Tibial nerve (tissue), 4 donors: ENCODE results near the gene CAMK2B. TPM values are rescaled to one million over a fixed set of nuclear protein-coding genes. Genes with fewer than 3 reads are reported as not detected.
A peak's percentile ranks its signal among the peaks of the same experiment; 100 is the strongest.

Experiments used
- DNase-seq, 2 donors: peaks; one replicate each; pipeline ENCODE4 v3.0.0-alpha.2; 2019; ENCODE audit warnings: low spot score in 2 of 2
- H3K27ac ChIP-seq, 4 donors: fragments of 200-600 bp; sonication (generic) in 3 of 4; one replicate each; pipeline ENCODE4 v1.5.1; 2017 to 2019; ENCODE audit warnings: mild to moderate bottlenecking in 1 of 4
- H3K27me3 ChIP-seq, 2 donors: fragments of 200-600 bp; sonication (generic) in 1 of 2; one replicate each; pipeline versions ENCODE4 v1.5.1 to v1.6.0; 2017 to 2019
- H3K36me3 ChIP-seq, 3 donors: fragments of 200-600 bp; sonication (generic); one replicate each; pipeline ENCODE4 v1.5.1; 2018 to 2019
- H3K4me1 ChIP-seq, 4 donors: fragments of 200-600 bp; sonication (generic) in 3 of 4; one replicate each; pipeline ENCODE4 v1.5.1; 2017 to 2019
- H3K4me3 ChIP-seq, 4 donors: fragments of 200-600 bp; sonication (generic) in 3 of 4; one replicate each; pipeline ENCODE4 v1.5.1; 2017 to 2019; ENCODE audit warnings: mild to moderate bottlenecking in 1 of 4, moderate library complexity in 1 of 4
- H3K9me3 ChIP-seq, 4 donors: fragments of 200-600 bp; sonication (generic) in 3 of 4; one replicate each; pipeline ENCODE4 v1.5.1; 2017 to 2019
- EP300 ChIP-seq, 2 donors: sonication (generic); formaldehyde crosslinking; IDR thresholded peaks; one replicate each; pipeline ENCODE4 v1.6.1; 2017; ENCODE audit warnings: antibody characterized with exemption in 2 of 2, mild to moderate bottlenecking in 1 of 2
- POLR2A ChIP-seq, 2 donors: fragments of 450-650 bp; IDR thresholded peaks; one replicate each; pipeline ENCODE4 v1.6.1; 2017; ENCODE audit warnings: antibody characterized with exemption in 2 of 2, mild to moderate bottlenecking in 2 of 2, moderate library complexity in 2 of 2
- whole genome bisulfite sequencing, 2 donors: methylation state at CpG; one replicate each; pipeline ENCODE4 v1.1.5; 2018; 5-methylcytosine and 5-hydroxymethylcytosine counted together
- total RNA-seq, 4 donors: library from RNA; depleted of rRNA; stranded (reverse); fragments of >200 nt; gene quantifications; one replicate each; pipeline ENCODE4 v1.1.0, GENCODE V29; 2016
- TF ChIP-seq, protein P1 (sequence below), 5 experiments: fragments of 200-600 bp in 3 of 5; fragments of 450-650 bp in 2 of 5; sonication (generic) in 3 of 5; IDR thresholded peaks; one replicate each; pipeline ENCODE4 v1.5.1; 2016 to 2019; ENCODE audit warnings: antibody characterized with exemption in 5 of 5, mild to moderate bottlenecking in 3 of 5, moderate library complexity in 2 of 5

CAMK2B gene
- total RNA-seq, 4 donors from 2014 or later: 9.0 to 14.7 (median 10.9) TPM

DNA sequence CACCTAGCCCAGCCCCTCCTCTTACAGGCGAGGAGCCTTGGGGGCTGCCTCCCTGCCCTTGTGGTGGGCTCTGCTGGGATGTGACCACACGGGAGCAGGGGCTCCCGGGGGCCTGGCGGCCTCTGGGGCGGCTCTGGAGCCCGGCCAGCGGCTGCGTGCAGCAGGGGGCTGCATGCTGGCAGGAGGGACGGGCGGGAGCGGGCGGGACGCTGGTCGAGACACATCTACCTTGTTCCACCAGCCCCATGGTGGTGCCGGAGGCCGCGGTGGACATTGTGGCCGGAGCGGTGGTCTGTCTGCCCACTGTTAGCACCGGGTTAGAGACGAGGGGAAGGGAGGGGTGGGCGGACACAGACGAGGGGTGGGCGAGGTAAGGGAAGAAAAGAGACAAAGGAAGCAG, 86.0 kb downstream of the CAMK2B start:
- Histone ChIP-seq H3K27me3 (no peaks in the 10 kb centered on the region), H3K27ac (peak overlapping the region in 1 of 4 donors; percentile 9), H3K9me3 (no peaks in the 10 kb centered on the region), H3K4me1 (peaks cover 0 to 11% (median 0%) of the 10 kb centered on the region in 4 donors), H3K36me3 (no peaks in the 10 kb centered on the region), H3K4me3 (no peak overlapping the region)
- WGBS, 2 donors: 64 to 75% methylated on average over 16 to 20 of the region's 24 CpGs
- TF ChIP-seq, protein P1, sequence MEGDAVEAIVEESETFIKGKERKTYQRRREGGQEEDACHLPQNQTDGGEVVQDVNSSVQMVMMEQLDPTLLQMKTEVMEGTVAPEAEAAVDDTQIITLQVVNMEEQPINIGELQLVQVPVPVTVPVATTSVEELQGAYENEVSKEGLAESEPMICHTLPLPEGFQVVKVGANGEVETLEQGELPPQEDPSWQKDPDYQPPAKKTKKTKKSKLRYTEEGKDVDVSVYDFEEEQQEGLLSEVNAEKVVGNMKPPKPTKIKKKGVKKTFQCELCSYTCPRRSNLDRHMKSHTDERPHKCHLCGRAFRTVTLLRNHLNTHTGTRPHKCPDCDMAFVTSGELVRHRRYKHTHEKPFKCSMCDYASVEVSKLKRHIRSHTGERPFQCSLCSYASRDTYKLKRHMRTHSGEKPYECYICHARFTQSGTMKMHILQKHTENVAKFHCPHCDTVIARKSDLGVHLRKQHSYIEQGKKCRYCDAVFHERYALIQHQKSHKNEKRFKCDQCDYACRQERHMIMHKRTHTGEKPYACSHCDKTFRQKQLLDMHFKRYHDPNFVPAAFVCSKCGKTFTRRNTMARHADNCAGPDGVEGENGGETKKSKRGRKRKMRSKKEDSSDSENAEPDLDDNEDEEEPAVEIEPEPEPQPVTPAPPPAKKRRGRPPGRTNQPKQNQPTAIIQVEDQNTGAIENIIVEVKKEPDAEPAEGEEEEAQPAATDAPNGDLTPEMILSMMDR (IDR thresholded peaks at IDR 0.05): no peak
- no peak for DNase-seq

DNA sequence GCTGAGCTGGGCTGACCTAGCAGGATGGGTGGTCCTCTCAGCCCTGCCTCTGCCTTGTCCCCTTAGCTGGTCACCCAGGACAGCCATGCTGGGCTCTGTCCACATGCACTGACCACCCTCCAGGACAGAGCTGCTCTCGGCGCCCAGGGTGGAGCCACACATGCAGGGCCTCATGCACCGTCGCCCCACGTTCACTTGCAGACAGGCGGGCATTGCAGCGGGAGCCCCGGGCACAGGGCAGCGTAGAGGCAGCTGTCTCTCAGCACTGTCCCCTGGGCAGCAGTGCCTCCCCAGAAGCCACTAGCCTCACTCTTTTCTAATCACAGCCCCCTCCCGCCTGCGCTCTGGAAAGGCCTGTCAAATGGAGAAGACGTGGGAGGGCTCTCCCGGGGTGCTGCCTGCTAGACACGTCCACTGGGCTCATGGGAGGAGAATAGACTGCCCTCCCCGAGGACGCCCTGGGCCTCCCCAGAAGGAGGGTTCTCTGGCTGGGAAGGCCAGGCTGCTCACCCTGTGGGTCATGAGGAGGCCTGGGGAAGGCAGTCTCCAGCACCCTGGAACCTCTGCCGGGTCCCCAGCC, 87.2 kb downstream of the CAMK2B start:
- TF ChIP-seq POLR2A (IDR thresholded peaks at IDR 0.05) (no peak), EP300 (IDR thresholded peaks at IDR 0.05) (no peak)
- TF ChIP-seq, protein P1 (IDR thresholded peaks at IDR 0.05): no peak
- 65 to 72% methylated on average over 14 to 17 of the region's 17 CpGs for WGBS, 2 donors
- no peak overlapping the region for H3K4me3 ChIP-seq
- no peaks in the 10 kb centered on the region for H3K9me3 ChIP-seq
- DNase-seq: no peak
- peaks cover 0 to 11% (median 0%) of the 10 kb centered on the region in 4 donors for H3K4me1 ChIP-seq
- H3K27ac ChIP-seq: peak overlapping the region in 1 of 4 donors; percentile 33
- H3K27me3 ChIP-seq: no peaks in the 10 kb centered on the region
- H3K36me3 ChIP-seq: no peaks in the 10 kb centered on the region

DNA sequence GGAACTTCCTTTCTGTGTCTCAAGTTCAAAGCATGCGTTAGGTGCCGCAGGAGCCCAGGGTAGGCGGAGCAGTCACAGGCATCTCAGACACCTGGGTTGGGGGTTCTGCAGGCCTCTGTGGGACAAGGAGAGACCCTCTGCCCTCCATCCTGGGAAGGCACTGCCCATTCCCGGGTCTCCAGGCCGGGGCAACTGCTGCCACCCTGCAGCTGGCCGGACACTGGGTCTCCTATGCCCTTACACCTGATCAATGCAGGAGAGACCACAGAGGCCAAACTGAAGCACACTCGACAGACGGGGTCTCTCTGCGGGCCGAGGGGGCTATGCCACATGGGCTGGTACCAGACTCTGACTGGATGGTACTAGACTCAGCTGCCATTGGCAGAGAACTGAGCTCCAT, 87.7 kb downstream of the CAMK2B start:
- Histone ChIP-seq H3K36me3 (no peaks in the 10 kb centered on the region), H3K4me1 (peaks cover 0 to 11% (median 0%) of the 10 kb centered on the region in 4 donors), H3K27me3 (no peaks in the 10 kb centered on the region), H3K27ac (peak overlapping the region in 1 of 4 donors; percentile 33), H3K9me3 (no peaks in the 10 kb centered on the region), H3K4me3 (no peak overlapping the region)
- DNase-seq: no peak
- TF ChIP-seq POLR2A (IDR thresholded peaks at IDR 0.05) (no peak), EP300 (IDR thresholded peaks at IDR 0.05) (no peak)
- TF ChIP-seq, protein P1 (IDR thresholded peaks at IDR 0.05): no peak
- 89 to 97% methylated on average over 6 to 8 of the region's 10 CpGs for WGBS, 2 donors

DNA sequence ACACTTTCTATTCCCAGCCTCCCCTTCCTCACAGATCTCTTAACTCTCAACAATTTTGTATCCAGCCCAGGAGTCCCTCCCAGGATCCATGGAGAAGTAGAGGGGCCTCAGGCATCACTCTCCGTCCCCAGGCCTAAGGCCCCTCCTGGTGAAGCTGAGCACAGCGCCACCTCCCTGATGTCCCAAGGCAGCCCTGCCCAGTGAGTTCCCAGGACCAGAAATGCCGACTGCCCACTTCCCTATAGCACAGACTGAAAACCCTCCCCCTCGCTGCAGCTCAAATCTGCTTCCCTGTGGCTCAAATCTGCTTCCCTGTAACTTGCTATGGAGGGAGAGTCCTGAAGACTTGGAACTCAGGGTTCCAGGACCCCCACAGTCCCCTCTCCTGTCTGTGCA, 89.1 kb downstream of the CAMK2B start:
- DNase-seq: no peak
- H3K9me3 ChIP-seq: no peaks in the 10 kb centered on the region
- H3K4me1 ChIP-seq: peaks cover 0 to 8% (median 0%) of the 10 kb centered on the region in 4 donors
- H3K4me3 ChIP-seq: no peak overlapping the region
- peak overlapping the region in 1 of 4 donors; percentile 11 for H3K27ac ChIP-seq
- H3K36me3 ChIP-seq: no peaks in the 10 kb centered on the region
- WGBS, 2 donors: 53% methylated on average over 4 of the region's 4 CpGs
- H3K27me3 ChIP-seq: no peaks in the 10 kb centered on the region
- TF ChIP-seq POLR2A (IDR thresholded peaks at IDR 0.05): no peak
- no peak for TF ChIP-seq EP300 (IDR thresholded peaks at IDR 0.05)
- TF ChIP-seq, protein P1 (IDR thresholded peaks at IDR 0.05): no peak

DNA sequence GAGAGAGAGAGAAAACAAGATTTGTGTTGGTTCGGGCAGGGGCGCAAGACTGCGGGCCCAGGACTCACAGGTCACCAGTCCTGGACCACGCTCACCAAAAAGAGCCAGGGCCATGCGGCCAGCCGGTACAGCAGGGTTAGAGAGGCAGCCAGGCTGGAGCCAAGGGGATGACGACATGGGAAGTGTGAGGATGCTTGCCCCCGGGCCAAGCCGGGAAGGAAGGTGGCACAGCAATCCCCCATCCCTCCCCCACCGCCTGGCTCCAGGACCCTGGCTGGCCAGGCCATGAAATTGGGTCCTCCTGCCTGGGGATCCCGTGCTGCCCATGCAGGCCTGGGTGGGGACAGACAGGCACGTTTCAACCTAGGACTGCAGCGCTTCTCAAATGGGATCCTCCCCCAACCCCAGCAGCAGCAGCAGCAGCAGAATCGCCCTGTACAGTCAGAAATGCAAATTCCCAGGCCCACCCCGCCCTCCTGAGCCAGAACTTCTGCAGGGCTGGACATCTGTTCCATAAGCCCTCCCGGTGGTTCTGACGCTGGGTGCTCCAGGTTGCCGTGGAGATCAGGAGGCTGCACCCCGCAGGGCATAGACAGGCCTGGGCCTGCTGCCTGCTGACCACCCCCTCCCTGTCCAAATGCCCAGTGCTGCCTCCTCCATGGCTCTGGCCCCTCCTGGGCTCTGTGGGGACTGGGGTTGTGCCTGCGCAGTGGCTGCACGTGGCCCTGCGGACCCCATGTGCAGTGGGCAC, 89.6 kb downstream of the CAMK2B start:
- Histone ChIP-seq H3K4me3 (no peak overlapping the region), H3K4me1 (peaks cover 0 to 2% (median 0%) of the 10 kb centered on the region in 4 donors), H3K27me3 (no peaks in the 10 kb centered on the region), H3K27ac (peak overlapping the region in 1 of 4 donors; percentile 44), H3K36me3 (no peaks in the 10 kb centered on the region), H3K9me3 (no peaks in the 10 kb centered on the region)
- DNase-seq: no peak
- 60 to 72% methylated on average over 18 to 22 of the region's 22 CpGs for WGBS, 2 donors
- TF ChIP-seq POLR2A (IDR thresholded peaks at IDR 0.05) (no peak), EP300 (IDR thresholded peaks at IDR 0.05) (no peak)
- TF ChIP-seq, protein P1 (IDR thresholded peaks at IDR 0.05): no peak
